Muscle of back (tissue), 13 donors: ENCODE measurements around the gene APOBEC4. TPM values are rescaled to one million over a fixed set of nuclear protein-coding genes. Genes with fewer than 3 reads are reported as not detected.
"Not testable (repeated sequence)": the region's sequence is repeated elsewhere in the genome, so short reads cannot be mapped to it uniquely, and the experiment has no call there.

Source experiments
- DNase-seq, 3 donors: peaks; one replicate each; pipeline versions ENCODE4 v3.0.0 to v3.0.0-alpha.2; 2013
- long read RNA-seq, 9 donors: transcript quantifications; one replicate each; lab custom pipeline, GENCODE V29; 2026
- polyA plus RNA-seq, 10 donors: library from polyadenylated mRNA; unstranded; fragments of 120-200 nt; gene quantifications; one replicate each; pipeline ENCODE4 v1.2.1, GENCODE V29; 2013; ENCODE audit not compliant: insufficient read length in 10 of 10

The APOBEC4 gene, protein sequence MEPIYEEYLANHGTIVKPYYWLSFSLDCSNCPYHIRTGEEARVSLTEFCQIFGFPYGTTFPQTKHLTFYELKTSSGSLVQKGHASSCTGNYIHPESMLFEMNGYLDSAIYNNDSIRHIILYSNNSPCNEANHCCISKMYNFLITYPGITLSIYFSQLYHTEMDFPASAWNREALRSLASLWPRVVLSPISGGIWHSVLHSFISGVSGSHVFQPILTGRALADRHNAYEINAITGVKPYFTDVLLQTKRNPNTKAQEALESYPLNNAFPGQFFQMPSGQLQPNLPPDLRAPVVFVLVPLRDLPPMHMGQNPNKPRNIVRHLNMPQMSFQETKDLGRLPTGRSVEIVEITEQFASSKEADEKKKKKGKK
- polyA plus RNA-seq: not detected
- long read RNA-seq, donor 1: 0 reads
- long read RNA-seq, donor 2: 0 reads
- long read RNA-seq, donor 3: 0 reads
- long read RNA-seq, donor 4: 0 reads
- long read RNA-seq, donor 5: 0 reads
- long read RNA-seq, donor 6: 0 reads
- long read RNA-seq, donor 7: 0 reads
- long read RNA-seq, donor 8: 0 reads
- long read RNA-seq, donor 9: 0 reads

DNA sequence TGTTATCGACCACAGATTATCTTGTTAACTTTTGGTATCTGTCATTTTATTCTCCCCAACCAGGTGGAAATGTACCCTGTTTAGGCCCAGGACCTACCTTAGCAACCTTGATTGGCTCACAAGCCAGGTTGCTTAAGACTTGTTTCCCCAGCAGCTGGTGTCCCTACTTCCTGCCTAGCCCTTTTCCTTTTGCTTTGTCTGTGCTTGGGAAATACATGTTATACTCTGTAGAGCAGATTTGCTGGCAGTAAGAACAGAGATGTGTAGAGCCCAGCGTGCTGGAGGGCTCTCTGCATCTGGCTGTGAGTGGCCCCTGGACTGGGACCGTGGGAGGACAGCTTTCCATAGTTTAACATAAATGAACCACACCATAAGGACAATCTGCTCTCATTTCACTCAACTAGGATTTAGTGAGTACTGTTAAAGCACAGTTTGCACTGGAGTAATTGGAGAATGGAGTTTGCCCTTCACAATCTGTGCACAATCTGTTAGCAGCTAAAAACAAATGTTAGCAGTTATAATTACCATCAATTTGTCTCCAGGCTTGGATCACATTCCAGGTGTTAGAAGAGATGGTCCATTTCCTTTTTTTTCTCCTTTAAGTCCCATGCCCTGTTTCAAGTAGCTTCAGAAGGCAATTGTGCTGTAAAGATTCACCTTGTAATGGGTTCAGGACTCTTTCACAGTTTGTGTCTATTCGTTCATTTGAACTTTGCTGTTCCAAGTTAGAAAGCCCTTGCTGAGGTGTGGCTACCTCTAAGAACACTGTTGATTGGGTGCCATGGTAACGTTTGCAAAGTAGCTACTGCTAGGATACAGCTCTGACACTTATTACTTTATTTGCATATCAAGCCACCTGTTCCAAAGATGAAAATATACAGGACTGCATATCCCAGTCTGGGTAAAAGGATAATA, at the start of gene APOBEC4:
APOBEC4 (minus strand) TSS at position 770 of the 915 bp plus-strand sequence. CDS start 4,535 bp downstream, outside the sequence.
- DNase-seq: peak in 1 of 3 donors; percentile 25

DNA sequence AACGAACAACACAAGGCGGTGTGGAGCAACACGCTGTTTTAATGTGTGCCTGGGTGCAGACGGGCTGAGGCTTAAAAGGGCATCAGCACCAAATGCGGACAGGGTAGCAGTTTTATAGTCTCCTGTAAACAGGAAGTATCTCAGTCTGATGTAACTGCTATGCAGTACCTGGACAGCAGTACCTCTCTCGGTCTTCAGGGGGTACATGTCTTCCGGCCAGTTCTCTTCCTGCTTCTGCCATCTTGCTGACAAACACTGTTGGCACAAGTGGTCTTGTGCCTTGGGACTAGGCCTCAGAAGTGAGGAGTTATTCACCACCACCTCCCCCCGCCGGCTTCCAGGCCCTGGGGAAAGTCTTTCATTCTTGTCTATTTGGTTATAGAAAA, 49.7 kb upstream of the APOBEC4 start:
- DNase-seq: no peak

DNA sequence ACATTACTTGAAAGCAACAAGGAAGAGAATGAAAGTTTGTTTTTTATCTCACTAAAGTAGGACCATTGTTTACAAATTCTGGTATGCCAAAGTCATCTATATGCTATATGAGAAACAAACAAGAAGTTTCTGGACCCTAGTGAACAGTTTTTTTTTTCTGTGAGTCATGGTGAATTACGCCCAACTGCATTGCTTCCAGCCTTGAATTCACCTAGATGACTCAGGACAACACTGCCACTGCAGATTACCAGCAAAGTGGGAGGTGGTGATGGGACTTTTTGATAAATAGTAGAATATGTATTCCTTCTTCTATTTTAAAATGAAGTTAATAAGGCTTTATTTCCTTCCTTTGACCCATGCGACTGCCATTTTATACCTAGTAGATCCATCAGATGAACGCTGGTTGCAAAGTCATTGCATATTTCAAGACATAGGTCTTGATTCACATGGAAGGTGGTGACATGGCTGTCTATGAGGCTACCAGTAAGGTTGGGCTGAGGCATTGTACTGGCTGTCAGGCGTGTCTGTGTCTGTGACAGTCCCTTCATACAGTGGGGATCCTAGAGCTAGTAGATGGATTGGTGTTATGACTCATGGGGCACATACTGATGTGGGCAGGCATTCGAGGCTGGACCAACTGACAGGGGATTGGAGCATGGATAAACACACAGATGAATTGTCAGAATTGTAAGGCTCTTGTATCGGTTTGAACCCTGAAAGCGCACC, 49.1 kb upstream of the APOBEC4 start:
- no peak for DNase-seq

DNA sequence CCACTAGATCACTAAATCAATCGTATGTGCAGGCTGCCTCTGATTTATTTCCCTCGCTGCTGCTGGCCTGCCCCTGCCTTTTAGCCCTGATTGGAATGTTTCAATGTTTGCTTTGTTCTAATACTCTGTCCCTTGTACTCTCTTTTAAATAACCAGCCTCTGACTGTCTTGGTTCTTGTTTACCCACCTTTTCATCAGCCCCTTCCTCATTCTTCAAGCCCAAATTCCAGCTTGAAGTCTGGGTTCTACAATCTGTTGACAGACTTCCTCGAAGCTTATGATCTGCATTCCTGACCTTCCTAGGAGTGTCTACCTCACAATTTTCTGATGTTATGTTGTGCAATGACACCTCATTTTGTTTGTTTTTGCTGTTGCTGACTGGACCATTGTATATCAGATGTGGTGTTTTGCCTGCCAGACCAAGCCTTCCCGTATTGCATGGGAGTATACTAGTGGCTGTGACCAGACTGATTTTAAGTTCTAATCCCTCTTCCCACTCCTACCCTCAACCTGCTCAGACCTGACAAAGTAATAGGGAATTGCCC, 46.6 kb upstream of the APOBEC4 start:
- DNase-seq: no peak

DNA sequence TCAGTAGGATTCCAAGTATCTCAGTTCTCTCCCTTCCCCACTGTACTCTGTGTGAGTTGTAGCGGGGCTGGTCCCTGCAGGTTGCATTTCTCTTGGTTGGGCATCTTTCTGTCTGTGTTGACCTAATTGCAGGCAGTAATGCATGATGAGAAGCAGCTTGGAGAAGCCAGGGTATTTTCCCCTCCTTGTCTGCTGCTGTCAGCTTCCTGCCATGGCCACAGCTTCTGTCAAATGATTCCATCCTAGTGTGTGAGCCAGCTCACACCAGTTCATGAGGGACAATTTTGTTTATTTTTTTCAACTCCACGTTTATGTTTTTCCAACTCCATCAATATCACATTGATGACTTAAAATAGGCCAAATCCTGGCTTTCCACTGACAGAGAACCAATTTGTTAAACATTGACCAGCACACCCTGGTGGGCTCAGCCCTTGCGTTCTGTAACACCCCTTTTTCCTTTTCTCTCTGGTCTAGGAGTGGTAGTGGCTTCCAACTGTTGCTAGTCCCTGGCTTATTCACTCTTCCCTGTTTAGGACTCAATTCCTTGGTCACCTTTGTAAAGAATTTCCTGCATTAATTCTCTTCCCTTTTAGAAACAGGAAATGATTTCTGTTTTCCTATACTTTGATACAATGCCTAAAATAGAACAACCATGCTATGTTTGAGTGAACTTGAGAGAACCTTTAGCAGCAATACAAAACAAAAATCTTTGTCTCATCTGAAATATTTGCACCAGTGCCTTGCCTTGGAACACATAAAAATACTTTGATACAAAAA, 44.9 kb upstream of the APOBEC4 start:
- no peak for DNase-seq

DNA sequence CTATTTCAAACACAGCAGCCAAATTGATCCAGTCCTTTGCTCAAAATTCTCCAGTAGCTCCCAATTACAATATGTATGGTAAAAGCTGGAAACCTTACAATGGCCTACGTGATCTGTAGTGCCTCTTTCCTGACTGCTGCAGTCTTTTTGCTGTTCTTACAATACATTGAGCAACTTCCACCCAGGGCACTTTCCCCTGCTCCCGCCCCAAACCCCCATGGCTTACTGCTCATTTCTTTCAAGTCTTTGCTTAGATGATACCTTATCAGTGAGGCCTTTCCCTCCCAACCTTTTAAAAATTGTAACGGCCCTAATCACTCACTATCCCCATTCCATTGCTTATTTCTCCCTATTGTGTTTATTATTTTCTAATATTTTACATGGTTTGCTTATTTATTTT, 43.9 kb upstream of the APOBEC4 start:
- no peak for DNase-seq

DNA sequence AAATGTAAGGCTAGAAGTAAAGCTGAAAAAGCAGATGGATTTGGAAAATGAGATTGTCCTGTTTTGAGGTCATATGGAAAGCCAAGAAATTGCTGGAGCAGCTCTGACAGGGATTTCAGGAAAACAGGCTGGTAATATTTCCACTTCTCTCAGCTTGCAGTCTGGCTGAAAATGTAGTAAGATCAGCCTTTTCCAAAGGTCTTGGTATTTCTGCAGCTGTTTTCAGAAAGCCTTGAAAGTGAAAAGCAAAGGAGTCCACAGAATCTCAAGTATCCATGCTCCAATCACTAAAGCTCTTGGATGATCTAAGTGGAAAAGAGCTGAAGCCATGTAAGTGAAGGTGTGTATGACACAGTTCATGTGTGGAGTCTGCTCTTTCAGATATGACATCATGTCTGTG, 41.6 kb upstream of the APOBEC4 start:
- DNase-seq: peak in 2 of 3 donors; percentile 64 to 77

DNA sequence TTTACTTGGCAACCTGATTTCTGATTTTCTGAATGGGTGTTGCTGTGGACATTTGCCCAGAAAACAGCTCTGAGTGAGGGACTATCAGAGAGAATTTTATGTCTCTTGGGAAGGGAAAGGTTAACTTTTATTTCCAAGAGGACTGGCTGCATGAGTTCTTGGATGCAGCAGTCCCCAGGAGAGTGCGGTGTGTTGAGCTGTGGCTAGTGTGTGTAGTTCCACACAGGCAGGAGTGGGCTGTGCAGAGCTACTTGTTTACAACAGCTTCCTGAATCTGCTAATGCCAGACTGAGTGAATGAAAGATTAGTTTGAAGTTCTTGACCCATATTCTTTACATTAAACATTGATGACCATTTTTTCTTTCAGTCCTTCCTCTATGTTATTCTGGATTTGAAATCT, 41.0 kb upstream of the APOBEC4 start:
- peak in 1 of 3 donors; percentile 62 for DNase-seq

DNA sequence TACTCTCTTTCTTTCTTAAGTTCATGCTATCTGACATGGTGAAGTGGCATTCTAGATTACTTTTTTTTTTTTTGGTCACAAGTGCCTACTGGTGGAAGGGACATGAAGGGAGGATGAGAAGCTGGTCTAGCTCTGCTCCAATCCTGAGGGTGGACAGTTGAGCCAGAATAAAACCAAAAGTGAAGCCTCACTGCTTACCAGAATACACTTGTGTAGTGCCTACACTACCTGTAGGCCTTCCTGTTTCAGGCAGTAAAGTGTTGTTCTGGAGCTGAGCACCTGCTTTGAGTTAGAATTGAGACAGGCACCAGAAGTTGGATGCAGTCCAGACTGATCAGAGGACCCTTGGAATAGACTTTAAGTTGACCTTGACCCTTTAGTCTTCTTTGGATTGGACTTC, 40.4 kb upstream of the APOBEC4 start:
- DNase-seq: no peak

DNA sequence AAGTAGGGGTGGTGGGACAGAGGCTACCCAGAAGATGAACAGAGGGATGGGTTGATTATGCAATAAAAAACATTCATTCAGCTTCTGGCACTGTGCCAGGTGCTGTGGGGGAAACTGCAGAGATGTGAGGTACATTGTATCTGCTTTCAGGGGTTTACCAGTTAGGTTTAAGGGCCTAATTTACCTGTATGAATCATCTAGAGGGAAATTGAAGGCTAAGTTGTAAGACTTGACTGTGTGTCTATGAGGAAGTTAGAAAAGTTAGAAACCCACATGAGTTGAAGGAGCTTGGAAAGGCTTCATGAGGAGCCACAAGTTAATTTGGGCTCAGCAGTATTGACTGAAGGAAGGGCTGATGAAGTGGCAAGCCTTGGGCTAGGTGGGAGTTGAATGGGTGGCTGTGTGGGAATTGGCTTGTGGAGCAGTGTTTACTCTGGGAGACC, 36.7 kb upstream of the APOBEC4 start:
- DNase-seq: no peak

DNA sequence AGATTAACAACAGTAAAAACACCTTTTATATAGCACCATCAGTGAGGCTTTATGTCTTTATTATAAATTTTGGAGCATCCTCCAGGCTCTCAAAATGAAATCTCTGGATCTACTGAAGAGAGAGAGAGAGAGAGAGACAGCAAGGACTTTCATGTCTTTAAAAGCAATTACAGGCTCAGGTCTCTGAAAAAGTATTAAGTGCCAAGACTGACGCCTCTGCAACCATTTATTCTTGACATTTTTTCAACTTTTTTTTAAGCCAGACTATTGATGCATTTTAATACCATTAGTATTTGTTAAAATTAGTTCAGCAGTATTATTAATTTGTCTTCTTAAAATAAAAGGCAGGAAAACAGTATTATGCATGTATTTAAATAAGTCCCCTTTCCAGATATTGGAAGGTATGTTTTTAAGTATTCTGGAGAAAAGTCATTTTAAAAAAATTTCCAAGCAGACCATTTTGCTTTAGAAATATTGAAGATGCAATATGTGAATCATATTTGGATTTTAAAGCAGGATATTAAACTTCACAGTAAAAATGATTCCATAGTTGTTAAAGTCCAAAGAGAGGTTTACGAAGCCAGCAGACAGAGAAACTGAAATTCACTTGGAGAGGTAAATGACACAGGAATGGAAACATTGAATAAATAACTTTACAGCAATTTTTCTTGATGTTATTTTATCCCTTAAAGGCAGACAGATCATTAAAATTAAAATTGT, 35.4 kb upstream of the APOBEC4 start:
- DNase-seq: peak in 2 of 3 donors; percentile 63 to 72

DNA sequence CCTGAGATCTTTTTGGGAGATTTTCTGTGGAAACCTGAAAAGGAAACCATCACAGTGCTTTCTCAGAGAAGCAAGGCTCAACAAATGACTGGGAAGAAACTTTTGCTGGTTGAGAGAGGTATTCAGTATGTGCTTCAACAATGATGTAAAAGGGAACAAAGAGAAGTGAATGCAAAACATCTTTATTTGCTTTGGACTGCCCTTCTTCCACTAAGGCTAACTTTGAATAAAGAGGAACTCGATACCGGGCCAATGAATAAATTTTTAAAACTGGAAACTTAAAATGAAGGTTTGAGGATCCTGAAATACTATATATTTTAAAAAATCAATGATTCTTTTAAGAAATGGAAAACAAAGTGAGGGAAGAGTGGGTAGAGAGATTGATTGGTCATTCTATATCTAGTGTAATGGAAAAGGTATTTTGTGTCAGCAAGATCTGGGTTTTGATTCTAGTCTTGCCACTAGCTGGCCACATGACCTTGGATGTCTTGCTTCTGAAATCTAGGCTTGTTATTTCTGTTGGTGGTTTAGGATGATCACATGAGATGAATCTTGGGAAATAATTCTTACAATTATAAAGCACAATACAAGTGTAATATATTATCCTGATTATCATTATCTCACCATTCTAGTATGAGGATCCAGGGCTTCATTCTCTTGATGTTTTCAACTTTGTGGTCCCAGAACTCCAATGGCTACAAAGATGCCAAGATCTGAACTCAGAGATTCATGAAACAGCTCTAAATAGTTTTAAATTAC, 34.6 kb upstream of the APOBEC4 start:
- DNase-seq: peak in 1 of 3 donors; percentile 63

DNA sequence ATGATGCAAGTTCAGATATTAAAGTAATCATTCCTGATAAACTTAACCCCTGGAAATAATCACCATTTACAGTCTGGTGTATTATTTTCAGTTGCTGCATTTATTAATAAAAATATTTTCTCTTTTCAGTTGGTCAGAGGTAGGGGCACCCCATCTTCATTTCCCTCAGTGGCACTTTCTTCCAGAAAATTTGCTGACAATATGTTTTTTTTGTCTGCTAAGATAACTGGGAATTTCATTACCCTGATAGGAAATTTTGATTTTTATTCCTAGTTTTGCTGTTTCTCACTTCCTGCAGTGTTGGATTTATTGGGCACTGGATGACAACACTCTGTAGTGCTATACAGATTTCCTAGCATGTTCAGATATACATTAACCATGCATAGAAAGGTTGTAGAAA, 33.1 kb upstream of the APOBEC4 start:
- DNase-seq: no peak

DNA sequence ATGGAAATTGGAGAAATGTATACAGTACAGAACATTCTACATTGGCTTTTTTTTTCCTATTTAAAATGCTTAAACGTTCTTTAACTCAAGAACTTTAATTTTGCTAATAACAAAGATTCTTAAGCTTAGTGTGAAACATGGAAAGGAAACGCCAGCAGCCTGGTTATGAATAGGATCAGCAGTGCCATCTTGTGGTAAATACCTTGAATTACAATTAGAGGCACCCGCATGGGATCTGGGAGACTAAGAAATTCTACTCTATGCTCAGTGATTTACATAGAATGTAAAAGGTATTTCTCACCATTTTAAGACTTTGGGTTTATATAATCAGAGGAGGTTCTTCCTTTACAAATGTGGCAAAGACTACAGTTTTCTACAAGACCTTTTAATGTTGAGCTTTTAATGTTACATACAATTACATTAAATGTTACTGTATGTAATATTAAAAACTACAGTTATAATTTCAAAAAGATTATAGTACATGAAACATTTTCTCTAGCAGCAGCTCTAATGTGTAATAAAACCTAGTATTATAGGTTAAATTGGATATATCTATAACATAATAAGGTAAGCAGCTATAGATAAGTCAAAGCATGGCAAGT, 32.1 kb upstream of the APOBEC4 start:
- peak in 1 of 3 donors; percentile 39 for DNase-seq

DNA sequence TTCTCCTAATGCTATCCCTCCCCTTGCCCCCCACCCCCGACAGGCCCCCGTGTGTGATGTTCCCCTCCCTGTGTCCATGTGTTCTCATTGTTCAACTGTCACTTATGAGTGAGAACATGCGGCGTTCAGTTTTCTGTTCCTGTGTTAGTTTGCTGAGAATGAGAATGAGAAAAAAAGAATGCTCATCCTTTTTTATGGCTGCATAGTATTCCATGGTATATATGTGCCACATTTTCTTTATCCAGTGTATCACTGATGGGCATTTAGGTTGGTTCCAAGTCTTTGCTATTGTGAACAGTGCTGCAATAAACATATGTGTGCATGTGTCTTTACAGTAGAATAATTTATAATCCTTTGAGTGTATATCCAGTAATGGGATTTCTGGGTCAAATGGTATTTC, 26.2 kb upstream of the APOBEC4 start:
- not testable (repeated sequence) for DNase-seq

DNA sequence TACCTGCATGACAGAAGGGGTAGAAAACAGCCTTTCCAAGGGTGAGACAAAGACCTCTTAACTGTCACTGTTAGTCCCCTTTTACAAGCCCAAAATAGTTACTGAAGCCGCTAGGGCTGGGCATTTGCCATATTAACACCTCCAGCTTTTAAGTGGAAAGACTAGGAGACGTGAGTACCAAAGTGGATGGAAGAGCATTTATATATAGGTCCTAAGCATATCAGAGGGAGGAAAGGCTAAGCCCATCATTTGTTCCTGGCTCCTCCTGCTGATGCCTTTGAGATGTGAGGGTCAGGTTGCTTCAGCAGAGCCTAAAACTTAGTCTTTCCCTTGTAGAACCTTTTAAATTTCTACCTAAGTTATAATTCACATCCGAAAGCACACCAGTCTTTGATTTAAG, 25.7 kb upstream of the APOBEC4 start:
- no peak for DNase-seq

DNA sequence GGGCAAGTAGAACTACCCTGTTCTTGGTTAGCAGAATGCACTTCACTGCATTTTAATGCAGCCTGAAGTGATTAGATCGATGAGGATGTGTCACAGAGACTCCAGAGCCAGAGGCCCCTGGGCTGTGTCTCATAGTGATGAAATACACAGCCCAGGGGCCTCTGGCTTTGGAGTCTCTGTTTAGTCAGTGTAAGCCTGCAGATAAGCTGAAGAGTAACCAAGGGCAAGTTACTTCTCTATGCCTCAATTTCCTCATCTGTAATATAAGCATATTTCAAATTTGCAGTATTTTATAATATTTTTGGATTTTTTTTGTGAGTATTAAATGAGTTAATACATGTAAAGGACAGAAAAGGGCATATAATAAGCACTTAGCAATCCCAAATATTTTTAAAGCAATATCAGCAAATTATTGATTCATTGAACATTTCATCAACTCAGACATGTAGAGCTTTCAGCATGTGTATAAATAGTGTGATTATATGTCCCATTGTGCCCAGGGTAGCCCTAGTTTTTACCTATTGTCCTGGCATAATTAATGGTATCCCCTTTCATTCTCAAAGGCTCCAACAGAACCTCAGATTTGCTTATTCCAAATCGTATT, 23.6 kb upstream of the APOBEC4 start:
- DNase-seq: no peak
